H1 (cell line): Measurements from ENCODE around the gene RHOT1. TPM values are rescaled to one million over a fixed set of nuclear protein-coding genes. Genes with fewer than 3 reads are reported as not detected.

Experiments used
- RBBP5 ChIP-seq: IDR thresholded peaks from 2 replicates; pipeline ENCODE4 v1.7.1; 2012; ENCODE audit warnings: low read depth, mild to moderate bottlenecking, inconsistent platforms, low read length, moderate library complexity, borderline replicate concordance
- polyA plus RNA-seq, 7 experiments: library from polyadenylated mRNA; depleted of rRNA in 3 of 7; stranded (reverse) in 5 of 7; unstranded in 2 of 7; fragments of >200 nt in 5 of 7; fragments of 200-250 nt in 2 of 7; gene quantifications; 1 replicate in 5 of 7; 2 replicates in 1 of 7; 4 replicates in 1 of 7; pipeline versions ENCODE4 v1.2.1 to v1.2.3, GENCODE V29; 2011 to 2013; ENCODE audit warnings: missing spikeins in 2 of 7, mixed read lengths in 2 of 7
- total RNA-seq: library from RNA; stranded (reverse); fragmentation: NEBNext Ultra II Directional; extraction: Animal tissue kit (Norgen Biotek cat#: 25700); gene quantifications from 2 replicates; pipeline ENCODE4 v1.2.1, GENCODE V29; 2021
- TF ChIP-seq, protein P1 (sequence below): IDR thresholded peaks from 2 replicates; pipeline ENCODE4 v1.6.1; 2012; ENCODE audit warnings: inconsistent platforms

RHOT1 gene
- total and polyA plus RNA-seq, 2 of the 8 experiments (the other 6 are each of a cell fraction or from before 2014, with no cell fraction given) = 34.2 to 38.2 TPM

DNA sequence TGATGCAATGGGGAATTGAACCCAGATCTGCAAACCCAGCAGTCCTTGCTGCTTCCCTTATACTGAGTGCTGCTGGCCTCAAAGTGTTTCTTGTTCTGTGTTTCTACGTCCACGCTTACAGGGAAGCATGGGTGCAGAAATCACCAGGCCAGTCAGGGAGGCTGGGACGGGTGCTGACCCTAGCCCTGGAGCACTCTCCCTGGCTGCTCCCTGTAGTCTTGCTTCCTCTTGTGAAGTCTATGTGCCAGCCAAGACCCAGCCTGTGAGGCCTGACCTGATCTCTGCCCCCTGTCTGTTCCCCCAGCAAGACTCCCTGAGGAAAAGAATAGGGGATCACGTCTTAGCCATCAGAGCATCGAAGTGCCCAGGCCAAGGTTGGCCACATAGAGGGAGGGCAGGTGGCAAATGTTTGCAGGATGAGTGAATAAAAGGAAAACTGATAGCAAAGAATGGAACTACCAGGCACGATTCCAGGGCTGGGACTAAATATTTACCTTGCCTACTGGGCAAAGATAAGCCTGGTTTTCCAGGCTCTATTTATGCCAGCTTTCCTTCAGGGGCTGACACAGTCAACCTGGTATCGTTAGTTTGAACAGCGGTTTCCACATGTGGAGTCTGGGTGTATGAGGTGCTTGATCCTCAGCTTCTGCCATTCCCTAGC, 41.2 kb upstream of the RHOT1 start (continued):
- TF ChIP-seq, protein P1, sequence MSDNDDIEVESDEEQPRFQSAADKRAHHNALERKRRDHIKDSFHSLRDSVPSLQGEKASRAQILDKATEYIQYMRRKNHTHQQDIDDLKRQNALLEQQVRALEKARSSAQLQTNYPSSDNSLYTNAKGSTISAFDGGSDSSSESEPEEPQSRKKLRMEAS = no peak
- no peak for TF ChIP-seq RBBP5
